Regular cardiac myocyte (primary cell): ENCODE results near the gene CARS1. TPM values are rescaled to one million over a fixed set of nuclear protein-coding genes. Genes with fewer than 3 reads are reported as not detected.

Experiments used
- total RNA-seq: library from RNA; depleted of rRNA; stranded (reverse); fragments of >200 nt; gene quantifications from 2 replicates; pipeline ENCODE4 v1.2.3, GENCODE V29; 2014

CARS1 gene
- 65.1 and 70.0 TPM in 2 replicates for total RNA-seq

GRCh38 chr11:3057069-3057963 lies at the start of gene CARS1:
Gene CARS1, minus strand, starts transcription at chr11:3057423. Its CDS starts 56 bp downstream, at chr11:3057367.

DNA sequence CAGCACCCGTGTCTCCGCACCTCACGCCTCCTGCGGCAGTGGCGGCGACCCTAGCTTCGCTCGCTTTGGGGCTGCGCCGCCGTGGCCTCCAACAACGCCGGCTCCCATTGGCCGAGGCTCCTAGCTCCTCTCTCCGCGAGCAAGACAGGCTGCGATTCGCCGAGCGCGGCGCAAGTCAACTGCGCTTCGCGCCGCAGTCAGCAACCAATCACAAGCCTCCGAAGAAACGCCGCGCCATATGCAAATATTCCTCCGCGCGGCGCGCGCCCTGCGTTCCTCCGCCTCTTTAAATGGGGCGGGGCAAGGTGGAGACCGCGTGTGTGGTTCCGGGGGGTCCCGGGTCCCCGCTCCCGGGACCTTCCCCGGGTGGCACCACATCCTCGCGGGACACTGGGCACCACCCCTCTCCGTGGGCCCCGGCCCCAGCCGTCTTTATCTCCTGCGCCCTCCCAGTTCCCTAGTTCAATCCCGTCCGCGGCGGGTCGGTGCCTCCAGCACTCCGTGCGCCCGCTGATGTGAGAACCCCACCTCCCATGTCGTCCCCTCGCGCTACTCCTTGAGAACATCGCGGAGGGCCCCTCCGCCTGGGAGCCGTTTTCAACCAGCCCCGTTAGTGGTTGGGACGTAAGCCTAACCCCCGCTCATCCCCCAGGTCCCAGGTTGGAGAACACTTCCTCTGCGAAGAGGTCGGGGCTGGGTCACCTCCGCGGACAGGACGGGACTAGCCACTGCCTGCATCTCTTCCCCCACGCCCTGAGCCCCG lies 64.8 kb downstream of the CARS1 start, which contains the start of gene NAP1L4:
NAP1L4 (minus strand) TSS at position 96 of the 763 bp plus-strand sequence. CDS start 13,109 bp downstream, outside the sequence.

Other genes starting within 250 kb of the CARS1 start
- gene CDKN1C, start 171.6 kb downstream of the CARS1 start, total RNA-seq: 0.19 and 5.6 TPM in 2 replicates
- gene PHLDA2, start 128.0 kb downstream of the CARS1 start, total RNA-seq: 2.8 and 16.1 TPM in 2 replicates
- 91.9 and 153 TPM in 2 replicates for gene NAP1L4, start 65.1 kb downstream of the CARS1 start, total RNA-seq
- gene OSBPL5, start 107.9 kb upstream of the CARS1 start, total RNA-seq: 29.7 and 35.5 TPM in 2 replicates
- not detected in 2 replicates for gene MRGPRG, start 161.4 kb upstream of the CARS1 start, total RNA-seq
- not detected in 2 replicates for gene MRGPRE, start 175.0 kb upstream of the CARS1 start, total RNA-seq